HTR-8/SVneo (cell line): ENCODE measurements around the gene CAMKMT.
A peak's percentile ranks its signal among the peaks of the same experiment; 100 is the strongest.
"Not testable (repeated sequence)": the region's sequence is repeated elsewhere in the genome, so short reads cannot be mapped to it uniquely, and the experiment has no call there.

Source experiments
- DNase-seq: peaks from one replicate; pipeline ENCODE4 v3.0.0; 2011; ENCODE audit warnings: low spot score, mixed read lengths; ENCODE audit not compliant: insufficient read length
- FAIRE-seq: peaks from 2 replicates; lab custom pipeline; 2011; peaks lifted over from hg19 to GRCh38; lab: Jason Lieb, UNC

The CAMKMT gene

DNA sequence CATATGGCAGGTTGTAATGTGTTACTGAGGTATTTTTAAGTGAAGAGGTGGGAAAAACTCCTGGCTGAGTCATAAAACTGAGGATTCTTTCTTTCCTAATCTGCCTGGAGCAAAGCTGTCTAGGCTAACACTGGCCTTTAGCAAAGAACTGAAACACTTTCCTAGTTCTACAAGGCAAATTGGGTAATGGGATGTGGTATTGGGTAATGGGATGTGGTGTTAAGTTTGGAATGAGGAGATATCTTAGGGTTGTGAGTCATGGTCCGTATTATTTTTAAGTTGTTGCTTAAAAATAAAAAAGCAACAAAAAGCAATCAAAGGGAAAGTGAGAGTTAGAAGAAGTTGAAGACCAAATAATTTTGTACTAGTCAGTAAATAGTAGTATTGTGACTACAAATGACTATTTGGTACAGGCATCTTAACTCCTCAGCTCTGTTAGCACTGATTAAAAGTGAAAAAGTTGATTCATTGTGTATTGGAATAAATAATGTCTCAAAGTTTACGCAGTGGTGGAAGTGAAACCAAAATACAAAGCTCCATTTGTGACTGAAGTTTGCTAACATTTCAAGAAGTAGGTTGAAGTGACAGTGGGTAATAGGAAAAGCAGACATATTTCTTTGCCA, 216.8 kb downstream of the CAMKMT start:
- FAIRE-seq (no peak), DNase-seq (peak; percentile 14)

GRCh38 chr2:44579115-44579836, 217.5 kb downstream of the CAMKMT start:
- FAIRE-seq (no peak), DNase-seq (no peak)

GRCh38 chr2:44579837-44580230, 218.1 kb downstream of the CAMKMT start:
- no peak for FAIRE-seq
- DNase-seq = no peak

DNA sequence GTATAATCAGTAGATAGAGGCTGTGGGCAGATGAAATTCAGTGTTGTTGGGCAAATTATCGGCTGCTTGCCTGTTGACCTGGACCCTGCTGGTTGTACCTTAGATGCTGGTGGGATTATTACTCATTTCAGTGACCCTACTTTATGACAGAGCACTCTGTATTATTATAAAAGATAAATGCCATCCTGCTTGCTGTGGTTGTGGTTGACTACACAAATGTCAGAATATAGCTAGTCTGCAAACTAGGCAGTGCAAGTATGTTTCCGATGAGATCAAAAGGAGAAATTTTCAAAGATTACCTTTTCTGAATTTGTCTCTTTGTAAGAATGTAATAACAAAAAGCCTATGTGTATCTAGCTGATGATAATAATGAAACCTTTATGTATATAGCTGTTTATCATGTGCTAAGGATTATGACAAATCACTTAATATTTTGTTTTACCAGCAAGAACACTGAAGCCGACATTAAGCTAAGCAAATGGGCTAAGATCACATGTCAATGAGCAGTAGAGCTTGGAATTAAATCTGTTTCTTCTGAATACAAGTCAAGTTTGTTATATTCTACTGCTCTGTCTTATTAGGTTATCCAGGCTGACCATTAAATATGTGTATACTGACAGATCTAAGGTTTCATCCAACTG, 219.2 kb downstream of the CAMKMT start:
- FAIRE-seq = no peak
- DNase-seq = no peak

- FAIRE-seq (no peak), DNase-seq (no peak)
Measured at GRCh38 chr2:44582363-44583008, 220.7 kb downstream of the CAMKMT start.

GRCh38 chr2:44595615-44596014, 233.9 kb downstream of the CAMKMT start:
- DNase-seq, FAIRE-seq: not testable (repeated sequence)

DNA sequence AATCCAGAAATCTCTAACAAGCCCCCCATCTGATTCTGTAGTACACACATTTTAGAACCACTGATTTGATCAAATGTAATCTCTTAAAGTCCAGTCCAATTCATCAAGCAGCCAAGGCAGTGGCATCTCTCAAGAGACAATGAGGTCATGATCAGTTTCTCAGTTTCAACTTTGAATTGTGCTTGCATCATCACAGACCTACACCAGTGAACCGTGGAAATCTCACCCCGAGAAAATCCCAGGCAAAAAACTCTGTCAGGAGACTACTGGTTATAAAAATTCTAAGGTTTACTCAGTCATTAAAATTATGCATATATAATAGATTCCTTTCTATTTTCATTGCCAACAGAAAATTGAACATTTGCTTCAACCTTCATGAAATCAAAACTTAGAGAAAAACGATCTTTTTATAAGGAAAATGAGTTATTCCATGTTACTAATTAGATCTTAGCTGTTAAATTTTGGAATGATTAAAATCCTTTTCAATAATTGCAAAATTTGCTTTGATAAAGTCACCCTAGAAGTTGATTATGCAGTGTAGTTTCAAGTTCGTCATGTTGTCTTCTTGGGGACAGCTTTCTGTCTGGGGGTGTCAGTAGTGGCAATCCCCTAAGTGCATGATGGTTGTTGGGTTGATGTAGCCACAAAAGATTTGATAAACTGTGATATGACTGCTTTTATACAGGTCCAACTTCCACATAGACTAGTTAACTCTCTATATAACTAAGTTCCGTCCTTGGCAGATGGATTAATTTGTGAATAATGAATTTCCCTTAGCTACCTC, 235.0 kb downstream of the CAMKMT start:
- FAIRE-seq (no peak), DNase-seq (no peak)

DNA sequence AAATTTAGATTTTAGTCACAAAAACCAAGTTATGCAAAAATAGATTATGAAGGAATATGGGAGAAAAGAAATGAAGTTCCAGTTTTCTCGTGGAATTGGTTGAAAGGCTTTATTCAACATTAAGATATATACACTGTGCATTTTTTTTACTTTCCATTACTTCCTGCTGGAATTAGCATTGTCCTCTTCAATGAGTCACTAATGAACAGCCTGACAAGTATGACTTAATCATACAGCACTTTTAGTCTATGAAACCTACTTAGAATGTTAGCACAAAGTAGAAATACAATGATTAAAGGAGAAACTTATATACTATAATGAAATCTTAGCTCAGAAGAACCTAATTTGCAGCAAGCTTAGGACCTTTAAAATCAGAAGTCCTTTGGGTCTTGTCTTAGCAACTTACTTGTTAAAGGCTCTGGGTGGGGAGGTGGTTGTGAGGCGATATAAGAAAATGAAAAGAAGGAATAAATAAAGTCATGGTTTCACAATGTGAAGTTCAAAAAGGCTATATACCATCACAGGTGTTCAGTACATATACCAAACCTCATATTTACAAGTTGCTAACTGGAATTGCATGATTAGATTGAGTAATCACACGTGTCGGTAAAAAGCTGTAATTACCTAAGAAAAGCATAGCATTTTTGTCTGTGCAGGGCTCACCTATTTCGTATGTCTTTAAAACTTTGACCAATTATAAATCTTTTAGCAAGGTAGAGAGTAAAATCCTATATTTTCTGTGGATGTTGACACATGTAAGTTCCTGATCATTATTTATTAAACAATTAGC, 236.8 kb downstream of the CAMKMT start:
- no peak for FAIRE-seq
- no peak for DNase-seq

DNA sequence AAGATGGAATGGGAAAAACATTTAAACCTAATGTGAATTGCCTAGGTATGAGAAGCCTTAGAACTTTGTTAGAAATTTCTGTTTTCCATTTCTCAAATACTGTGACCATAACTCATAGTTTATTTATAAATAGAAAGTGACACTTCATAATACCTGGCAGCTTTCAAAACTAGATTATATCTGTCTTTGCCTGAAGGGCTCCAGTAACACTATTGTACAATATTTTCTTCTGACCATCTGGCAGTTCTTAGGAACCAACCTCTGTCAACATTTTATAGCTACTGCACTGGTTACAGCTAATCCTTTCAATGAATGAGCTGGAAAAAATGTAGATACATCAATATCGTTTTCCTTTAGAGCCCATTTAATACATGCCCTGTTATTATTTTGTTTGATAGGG, 237.4 kb downstream of the CAMKMT start:
- DNase-seq (peak; percentile 11), FAIRE-seq (no peak)

DNA sequence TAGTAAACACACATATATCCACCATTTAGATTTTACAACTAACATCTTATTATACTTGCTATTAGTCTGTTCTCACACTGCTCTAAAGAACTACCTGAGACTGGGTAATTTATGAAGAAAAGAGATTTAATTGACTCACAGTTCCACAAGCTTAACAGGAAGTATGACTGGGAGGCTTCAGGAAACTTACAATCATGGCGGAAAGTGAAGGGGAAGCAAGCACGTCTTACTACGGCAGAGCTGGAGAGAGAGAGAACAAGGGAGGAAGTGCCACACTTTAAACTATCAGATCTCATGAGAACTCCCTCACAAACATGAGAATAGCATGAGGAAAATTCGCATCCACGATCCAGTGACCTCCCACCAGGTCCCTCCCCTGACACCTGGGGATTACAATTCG, 240.7 kb downstream of the CAMKMT start:
- DNase-seq (no peak), FAIRE-seq (no peak)

DNA sequence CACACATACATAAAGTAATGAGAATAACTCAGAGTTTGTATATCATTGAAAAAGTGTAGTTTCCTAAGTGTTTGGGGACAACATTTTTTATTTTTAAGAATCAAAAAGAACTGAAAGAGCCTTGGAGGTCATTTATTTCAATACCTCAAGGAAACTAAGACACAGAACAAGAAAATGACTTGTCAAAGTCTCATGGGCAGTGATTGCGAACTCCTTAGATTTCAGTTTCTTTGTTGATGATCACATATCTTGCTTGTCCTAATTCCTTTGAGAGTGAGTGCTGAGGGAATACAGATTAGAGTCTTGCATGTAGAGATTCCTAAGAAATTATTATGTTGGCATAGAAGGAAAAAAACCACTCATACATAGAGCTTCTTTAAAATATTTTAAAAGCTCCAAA, 243.8 kb downstream of the CAMKMT start:
- DNase-seq (no peak), FAIRE-seq (no peak)

DNA sequence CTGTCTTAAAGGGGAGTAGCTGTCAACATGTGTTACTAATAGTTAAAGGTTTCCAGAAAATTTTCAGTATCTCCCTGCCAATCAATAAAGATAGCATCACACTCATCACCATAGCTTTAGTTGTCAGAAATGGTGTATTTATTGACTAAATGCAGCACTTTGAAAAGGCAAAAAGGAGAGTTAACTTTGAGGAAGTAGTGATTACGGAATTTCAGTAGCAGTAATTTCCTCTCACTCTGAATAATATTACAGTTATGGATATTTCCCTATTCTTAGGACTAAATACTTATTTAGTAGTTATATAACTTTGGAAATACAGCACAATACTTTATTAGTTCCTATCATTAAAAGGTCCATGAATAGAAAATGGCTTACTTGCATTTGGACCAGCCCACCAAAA, 250.5 kb downstream of the CAMKMT start:
- no peak for DNase-seq
- FAIRE-seq = no peak

- DNase-seq (no peak), FAIRE-seq (no peak)
Measured at GRCh38 chr2:44614940-44615339, 253.2 kb downstream of the CAMKMT start.

DNA sequence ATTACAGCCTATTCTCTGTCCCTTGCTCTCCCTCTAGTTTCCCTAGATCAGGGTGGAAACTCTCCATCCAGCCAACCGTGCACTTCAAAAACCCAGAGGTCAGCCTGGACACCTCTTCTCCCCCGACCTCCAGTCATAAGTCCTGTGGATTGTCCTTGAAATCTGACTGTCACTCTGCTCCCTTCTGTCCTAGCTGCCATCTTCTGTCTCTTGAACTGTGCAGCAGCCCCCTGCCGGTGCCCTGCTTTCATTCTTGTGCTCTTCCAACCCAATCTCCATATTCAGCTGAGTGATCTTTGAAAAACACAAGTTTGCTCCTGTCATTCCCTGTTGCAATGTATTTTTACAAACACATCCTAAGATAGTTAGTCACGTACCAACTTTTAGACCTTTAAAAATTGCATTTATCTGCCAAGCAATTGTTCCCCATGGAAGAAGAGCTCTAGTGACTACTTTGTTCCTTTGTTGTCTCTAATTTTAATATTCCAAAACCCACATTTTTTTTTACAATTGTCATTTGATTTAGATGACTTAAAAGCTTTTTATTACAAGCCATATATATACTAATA, 254.3 kb downstream of the CAMKMT start:
- FAIRE-seq (no peak), DNase-seq (no peak)

DNA sequence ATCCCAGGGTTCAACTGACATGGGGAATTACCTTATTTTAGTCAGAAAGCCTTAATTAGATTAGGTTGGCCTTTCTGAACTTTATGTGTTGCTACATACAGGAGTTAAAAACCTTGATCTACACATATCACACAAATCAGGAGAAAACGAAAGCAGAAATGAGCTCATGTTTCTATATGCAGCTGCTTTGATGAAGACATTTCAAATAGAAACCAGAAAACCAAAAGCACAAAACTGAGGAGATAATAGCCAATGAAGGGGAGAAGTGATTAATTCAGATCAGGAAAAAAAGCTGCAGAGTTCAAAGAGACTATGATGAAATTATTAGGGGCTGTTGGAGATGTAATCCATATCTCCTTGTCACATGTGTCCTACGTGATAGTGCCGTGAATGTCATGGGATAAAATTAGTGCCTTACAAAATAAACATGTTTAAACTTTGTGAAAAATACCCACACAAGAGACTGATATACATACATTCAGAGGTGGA, 255.0 kb downstream of the CAMKMT start:
- no peak for FAIRE-seq
- DNase-seq = no peak

- DNase-seq (no peak), FAIRE-seq (no peak)
Measured at GRCh38 chr2:44618251-44619023, 256.7 kb downstream of the CAMKMT start.

DNA sequence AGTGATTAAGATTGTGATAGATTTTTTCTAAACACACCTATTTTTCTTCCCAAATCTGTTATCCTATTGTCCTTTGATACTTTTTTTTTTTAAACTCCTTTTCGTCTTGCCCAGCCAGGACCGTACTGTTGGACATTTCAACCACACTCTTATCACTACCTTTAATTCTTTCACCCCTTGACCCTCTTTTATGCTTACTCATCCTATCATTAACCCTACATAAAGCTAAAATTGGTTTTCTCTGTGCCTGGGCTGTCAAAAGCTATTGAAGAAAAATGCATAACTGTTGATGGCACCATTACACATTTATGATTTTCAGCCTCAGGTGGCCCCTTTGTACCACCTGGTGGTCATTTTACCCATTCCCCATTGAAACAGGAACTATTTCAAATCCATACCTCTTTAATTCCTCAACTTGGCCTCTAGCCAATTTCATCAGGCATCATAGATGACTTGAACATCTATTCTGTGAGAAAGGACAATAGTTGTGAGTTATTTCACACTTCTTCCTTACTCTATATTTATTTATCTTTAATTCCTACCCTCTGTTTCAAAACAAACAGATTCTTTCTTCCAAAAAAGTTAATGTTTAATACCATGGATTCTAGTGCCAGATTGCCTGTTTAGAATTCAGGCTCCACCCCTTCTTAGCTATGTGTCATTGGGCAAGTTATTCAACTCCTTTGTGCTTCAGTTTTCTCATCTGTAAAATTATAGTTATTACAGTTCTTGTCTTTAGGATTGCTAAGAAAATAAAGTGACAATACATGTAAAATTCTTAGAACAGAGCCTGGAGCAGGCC, 258.6 kb downstream of the CAMKMT start:
- FAIRE-seq (no peak), DNase-seq (no peak)
